Endothelial cell of umbilical vein (primary cell): ENCODE measurements around the gene NYAP1. TPM values are rescaled to one million over a fixed set of nuclear protein-coding genes. Genes with fewer than 3 reads are reported as not detected.

Source experiments
- Bru-seq: library from RNA; stranded (reverse); fragments of 400-500 nt; gene quantifications from one replicate; lab custom pipeline; 2021; lab: Mats Ljungman, UMichigan
- BruChase-seq, 2 experiments: library from RNA; stranded (reverse); fragments of 400-500 nt; gene quantifications; one replicate each; lab custom pipeline; 2021; lab: Mats Ljungman, UMichigan
- BruUV-seq: library from RNA; stranded (reverse); fragments of 400-500 nt; replicated peaks from 2 replicates; lab custom pipeline; 2021; lab: Mats Ljungman, UMichigan
- CTCF ChIA-PET: fragments of 300-600, 350-600 bp; sonication (Branson Sonifier 250); formaldehyde crosslinking; loops from one replicate; lab custom pipeline; 2021; ENCODE audit warnings: antibody characterized with exemption, inconsistent platforms; lab: Charles Lee
- POLR2A ChIA-PET: fragments of 300-600, 350-600 bp; sonication (Branson Sonifier 250); formaldehyde crosslinking; loops from one replicate; lab custom pipeline; 2021; ENCODE audit warnings: antibody characterized with exemption, inconsistent platforms; lab: Charles Lee
- DNase-seq: peaks from one replicate; pipeline ENCODE4 v3.0.0-alpha.2; 2011; ENCODE audit warnings: low read depth, low spot score
- FAIRE-seq: peaks from 2 replicates; lab custom pipeline; 2011; peaks lifted over from hg19 to GRCh38; lab: Jason Lieb, UNC
- H2AFZ ChIP-seq: 2 replicates; pipeline ENCODE4 v1.6.0; 2012; ENCODE audit warnings: low read depth, low read length, control low read depth, inconsistent platforms
- H3K27ac ChIP-seq: 2 replicates; pipeline ENCODE4 v1.5.1; 2011; ENCODE audit warnings: low read depth, mild to moderate bottlenecking, control low read depth, low read length, moderate library complexity; ENCODE audit not compliant: insufficient read depth
- H3K27me3 ChIP-seq, 2 experiments: 2 replicates each; pipeline versions ENCODE4 v1.6.0 to v1.6.1; 2011; ENCODE audit warnings: low read length in 2 of 2, mixed read lengths in 1 of 2; ENCODE audit not compliant: control insufficient read depth in 2 of 2, insufficient read depth in 2 of 2
- H3K36me3 ChIP-seq, 2 experiments: 2 replicates in 1 of 2; 3 replicates in 1 of 2; pipeline ENCODE4 v1.5.1; 2011; ENCODE audit warnings: low read length in 2 of 2, mild to moderate bottlenecking in 1 of 2, moderate library complexity in 1 of 2; ENCODE audit not compliant: control insufficient read depth in 2 of 2, insufficient read depth in 2 of 2; ENCODE audit errors: extremely low read depth in 1 of 2
- H3K4me1 ChIP-seq: 3 replicates; pipeline ENCODE4 v1.5.1; 2011; ENCODE audit warnings: mild to moderate bottlenecking, low read length; ENCODE audit not compliant: control insufficient read depth, insufficient read depth; ENCODE audit errors: extremely low read depth
- H3K4me2 ChIP-seq: 2 replicates; pipeline ENCODE4 v1.6.1; 2011; ENCODE audit warnings: low read length, control low read depth, mixed read lengths; ENCODE audit not compliant: insufficient read depth
- H3K4me3 ChIP-seq, 3 experiments: fragments of 200-600 bp in 1 of 3; sonication (generic), shearing (Covaris generic) in 1 of 3; replicated peaks in 1 of 3; 2 replicates each; pipeline ENCODE4 v1.5.1; 2011 to 2016; ENCODE audit warnings: control low read depth in 3 of 3, low read length in 3 of 3, mild to moderate bottlenecking in 2 of 3, inconsistent platforms in 1 of 3, low read depth in 1 of 3, moderate library complexity in 1 of 3; ENCODE audit not compliant: insufficient read depth in 1 of 3
- H3K79me2 ChIP-seq: 2 replicates; pipeline ENCODE4 v1.6.0; 2012; ENCODE audit warnings: low read length, inconsistent platforms; ENCODE audit not compliant: control insufficient read depth, insufficient read depth
- H3K9ac ChIP-seq: replicated peaks from 2 replicates; pipeline ENCODE3; 2011; ENCODE audit warnings: low read length, control low read depth; ENCODE audit not compliant: insufficient read depth; ENCODE audit errors: extremely low read depth
- H3K9me1 ChIP-seq: replicated peaks from 3 replicates; pipeline ENCODE4 v1.6.0; 2011; ENCODE audit warnings: mild to moderate bottlenecking, low read length; ENCODE audit not compliant: control insufficient read depth, insufficient read depth; ENCODE audit errors: extremely low read depth
- H3K9me3 ChIP-seq: replicated peaks from 2 replicates; pipeline ENCODE4 v1.5.1; 2012; ENCODE audit warnings: low read length, inconsistent platforms; ENCODE audit not compliant: control insufficient read depth, insufficient read depth
- H4K20me1 ChIP-seq: replicated peaks from 2 replicates; pipeline ENCODE3; 2011; ENCODE audit warnings: mild to moderate bottlenecking, low read length; ENCODE audit not compliant: control insufficient read depth, insufficient read depth; ENCODE audit errors: extremely low read depth
- EZH2 ChIP-seq: IDR thresholded peaks from 2 replicates; pipeline ENCODE4 v1.6.1; 2012; ENCODE audit warnings: borderline replicate concordance, low read depth, mild to moderate bottlenecking, moderate library complexity, low read length, inconsistent platforms; ENCODE audit not compliant: severe bottlenecking
- FOS ChIP-seq: IDR thresholded peaks from 2 replicates; pipeline ENCODE4 v1.6.1; 2011; ENCODE audit warnings: mild to moderate bottlenecking, low read length, moderate library complexity, borderline replicate concordance; ENCODE audit not compliant: insufficient read depth
- GATA2 ChIP-seq: IDR thresholded peaks from 2 replicates; pipeline ENCODE4 v1.7.0; 2011; ENCODE audit warnings: low read depth, mild to moderate bottlenecking, moderate library complexity, mixed read lengths, low read length; ENCODE audit not compliant: insufficient read length, insufficient read depth
- JUN ChIP-seq: IDR thresholded peaks from 2 replicates; pipeline ENCODE4 v1.6.1; 2011; ENCODE audit warnings: borderline replicate concordance, low read depth; ENCODE audit not compliant: insufficient read length, insufficient read depth
- MYC ChIP-seq: IDR thresholded peaks from one replicate; pipeline ENCODE4 v1.6.1; 2011; ENCODE audit warnings: mild to moderate bottlenecking, low read depth, low read length
- POLR2A ChIP-seq: IDR thresholded peaks from 2 replicates; pipeline ENCODE4 v1.6.1; 2012; ENCODE audit warnings: low read depth, mild to moderate bottlenecking, control low read depth, low read length
- POLR2AphosphoS5 ChIP-seq: IDR thresholded peaks from 2 replicates; pipeline ENCODE4 v1.6.1; 2012; ENCODE audit warnings: low read depth, mild to moderate bottlenecking, control low read depth, low read length, moderate library complexity; ENCODE audit not compliant: insufficient read depth
- dilution Hi-C: fragments of 300-500 bp; cut with MboI; formaldehyde crosslinking; loops from one replicate; pipeline ENCODE4 v1.15.0; 2019; ENCODE audit warnings: low sequenced_read_pairs; ENCODE audit not compliant: extremely low pct_ligation_motif_present
- intact Hi-C: fragments of 100-400 bp; cut with micrococcal nuclease; formaldehyde crosslinking; loops from one replicate; pipeline ENCODE4 v1.10.0; 2022
- long read RNA-seq: library from polyadenylated mRNA; stranded (forward); transcript quantifications from one replicate; pipeline ENCODE4 v2.0.0, GENCODE V29; 2021
- polyA minus RNA-seq, 3 experiments: library from RNA; depleted of rRNA, polyadenylated mRNA; stranded (reverse); fragments of >200 nt; gene quantifications; 1 replicate in 1 of 3; 2 replicates in 2 of 3; pipeline ENCODE4 v1.2.3, GENCODE V29; 2011
- polyA plus RNA-seq, 4 experiments: library from polyadenylated mRNA; depleted of rRNA in 3 of 4; stranded (reverse) in 3 of 4; unstranded in 1 of 4; fragments of >200 nt; gene quantifications; 2 replicates each; pipeline versions ENCODE4 v1.2.1 to v1.2.3, GENCODE V29; 2011 to 2012; ENCODE audit warnings: missing spikeins in 1 of 4
- total RNA-seq: library from RNA; stranded (reverse); gene quantifications from 2 replicates; pipeline ENCODE4 v1.2.3, GENCODE V29; 2021
- TF ChIP-seq, protein P1 (sequence below): IDR thresholded peaks from 2 replicates; pipeline ENCODE4 v1.6.1; 2011; ENCODE audit not compliant: insufficient read depth, insufficient read length
- TF ChIP-seq, protein P2 (sequence below), 2 donors: IDR thresholded peaks; 1 replicate in 1 of 2; 2 replicates in 1 of 2; pipeline ENCODE4 v1.5.1; 2011; ENCODE audit warnings: low read length in 2 of 2, mild to moderate bottlenecking in 2 of 2, moderate library complexity in 2 of 2, control low read depth in 1 of 2, inconsistent platforms in 1 of 2, low read depth in 1 of 2; ENCODE audit not compliant: insufficient read depth in 1 of 2; ENCODE audit errors: extremely low read depth in 1 of 2

Gene NYAP1
- total RNA-seq (2.0 and 2.8 TPM in 2 replicates), polyA plus RNA-seq (0.37 and 0.46 TPM in 2 replicates), polyA minus RNA-seq (0.27 and 0.38 TPM in 2 replicates), Bru-seq, nascent RNA (percentile 29 among the genes with signal in this experiment), BruChase-seq, experiment 1, labeled RNA remaining after a 6-hour chase (percentile 33 among the genes with signal in this experiment), BruChase-seq, experiment 2, labeled RNA remaining after a 2-hour chase (percentile 36 among the genes with signal in this experiment)
- polyA plus RNA-seq (2011; cell fraction: cytosol; rRNA removed) = 0.34 and 0.76 TPM in 2 replicates
- polyA plus RNA-seq (2011; cell fraction: nucleus; rRNA removed) = 1.0 and 1.1 TPM in 2 replicates
- 1.2 and 3.3 TPM in 2 replicates for polyA plus RNA-seq (2012)
- polyA minus RNA-seq (2011; cell fraction: cytosol; rRNA and poly(A)+ RNA removed) = not detected
- polyA minus RNA-seq (2011; cell fraction: nucleus; rRNA and poly(A)+ RNA removed) = 0.34 TPM in 1 of 2 replicates, not detected in the other
- long read RNA-seq = 0 reads

DNA sequence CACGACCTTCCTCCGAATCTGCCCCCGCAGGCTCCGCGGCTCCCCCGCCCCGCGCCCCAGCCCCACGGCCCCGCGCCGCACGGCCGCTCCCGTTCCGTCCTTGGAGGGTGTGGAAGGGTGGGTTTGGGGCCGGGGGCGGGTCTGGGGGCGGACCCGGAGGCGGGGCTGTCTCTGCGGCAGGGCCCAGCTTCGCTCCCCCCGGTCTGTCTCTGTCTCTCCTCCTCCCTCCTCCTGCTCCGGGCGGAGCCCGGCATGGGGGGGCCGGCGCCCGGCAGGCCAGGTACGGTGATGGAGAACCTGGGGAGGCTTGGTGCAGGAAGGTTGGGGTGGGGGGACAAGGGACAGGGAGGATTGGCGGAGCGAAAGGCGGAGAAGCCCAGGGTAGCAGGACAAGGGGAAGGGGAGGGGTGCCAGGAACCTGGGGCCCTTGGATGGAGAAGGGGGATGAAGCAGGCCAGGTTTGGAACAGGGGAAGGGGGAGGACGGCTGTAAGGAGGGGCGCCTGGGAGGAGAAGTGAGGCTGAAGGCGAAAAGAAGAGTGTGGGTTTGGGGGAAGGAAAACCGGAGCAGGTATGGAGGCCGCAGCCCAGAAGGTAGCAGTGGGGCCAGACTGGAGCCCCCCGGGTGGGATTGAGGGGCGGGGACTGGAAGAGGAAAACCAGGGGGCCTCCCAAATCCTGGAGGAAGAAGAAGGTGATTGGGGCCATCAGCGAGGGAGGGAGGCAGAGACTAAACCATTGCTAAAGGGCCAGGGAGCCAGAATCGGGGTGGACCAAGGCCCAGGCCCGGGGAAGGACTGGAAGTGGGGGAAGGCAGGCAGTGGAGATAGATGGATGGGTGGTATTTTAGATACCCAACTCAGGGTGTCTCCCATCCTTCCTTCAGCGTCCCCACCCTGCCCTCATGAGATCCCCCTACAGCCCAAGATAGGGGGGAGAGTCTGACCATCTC lies at the start of gene NYAP1:
Gene NYAP1, plus strand, starts transcription at position 206 of the 951 bp plus-strand sequence. CDS start 1,385 bp downstream, outside the sequence.
- no peaks in the 10 kb centered on the region for H3K36me3 ChIP-seq
- H3K9me3 ChIP-seq = no peaks in the 10 kb centered on the region
- intact Hi-C loops (loop anchor here (1.0 kb wide), 3 partner anchors 15 to 75 kb away; no protein-coding TSS in a partner anchor), dilution Hi-C loops (no loop called here)
- ChIA-PET POLR2A (no interaction called here), CTCF (interaction anchor here (0.6 to 3.0 kb wide), 11 partner anchors 8 to 241 kb away, joined by 3 to 55 read pairs (median 5); partner anchors contain the start of genes AGFG2 and ZCWPW1)
- H3K27ac ChIP-seq = no peak within 1 kb of the TSS
- H2AFZ ChIP-seq = peak within 1 kb of the TSS; percentile 85
- H3K9me1 ChIP-seq = no peaks in the 10 kb centered on the region
- no peaks in the 10 kb centered on the region for H3K27me3 ChIP-seq
- BruUV-seq = no TSS peak
- no peaks in the 10 kb centered on the region for H4K20me1 ChIP-seq
- H3K4me2 ChIP-seq = peak within 1 kb of the TSS; percentile 41
- H3K79me2 ChIP-seq = peaks cover 2% of the 10 kb centered on the region
- H3K4me1 ChIP-seq = peaks cover 15% of the 10 kb centered on the region
- DNase-seq (peak; percentile 53), FAIRE-seq (peak; percentile 53)
- peak within 1 kb of the TSS; percentile 36 to 60 (median 37) for H3K4me3 ChIP-seq
- TF ChIP-seq FOS (no peak), GATA2 (no peak), POLR2AphosphoS5 (no peak), JUN (no peak), EZH2 (no peak), POLR2A (no peak), MYC (no peak)
- TF ChIP-seq, protein P1, sequence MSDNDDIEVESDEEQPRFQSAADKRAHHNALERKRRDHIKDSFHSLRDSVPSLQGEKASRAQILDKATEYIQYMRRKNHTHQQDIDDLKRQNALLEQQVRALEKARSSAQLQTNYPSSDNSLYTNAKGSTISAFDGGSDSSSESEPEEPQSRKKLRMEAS = no peak
- TF ChIP-seq, protein P2, sequence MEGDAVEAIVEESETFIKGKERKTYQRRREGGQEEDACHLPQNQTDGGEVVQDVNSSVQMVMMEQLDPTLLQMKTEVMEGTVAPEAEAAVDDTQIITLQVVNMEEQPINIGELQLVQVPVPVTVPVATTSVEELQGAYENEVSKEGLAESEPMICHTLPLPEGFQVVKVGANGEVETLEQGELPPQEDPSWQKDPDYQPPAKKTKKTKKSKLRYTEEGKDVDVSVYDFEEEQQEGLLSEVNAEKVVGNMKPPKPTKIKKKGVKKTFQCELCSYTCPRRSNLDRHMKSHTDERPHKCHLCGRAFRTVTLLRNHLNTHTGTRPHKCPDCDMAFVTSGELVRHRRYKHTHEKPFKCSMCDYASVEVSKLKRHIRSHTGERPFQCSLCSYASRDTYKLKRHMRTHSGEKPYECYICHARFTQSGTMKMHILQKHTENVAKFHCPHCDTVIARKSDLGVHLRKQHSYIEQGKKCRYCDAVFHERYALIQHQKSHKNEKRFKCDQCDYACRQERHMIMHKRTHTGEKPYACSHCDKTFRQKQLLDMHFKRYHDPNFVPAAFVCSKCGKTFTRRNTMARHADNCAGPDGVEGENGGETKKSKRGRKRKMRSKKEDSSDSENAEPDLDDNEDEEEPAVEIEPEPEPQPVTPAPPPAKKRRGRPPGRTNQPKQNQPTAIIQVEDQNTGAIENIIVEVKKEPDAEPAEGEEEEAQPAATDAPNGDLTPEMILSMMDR (IDR thresholded peaks at IDR 0.05; ENCODE audit: extremely low read depth in 1 of 2, insufficient read depth in 1 of 2, low read depth in 1 of 2, low read length in 2 of 2) = no peak
- no peak within 1 kb of the TSS for H3K9ac ChIP-seq
